Loucy (cell line): Measurements from ENCODE around the gene EEF1AKMT1.

Experiments used
- CTCF ChIP-seq: fragments of 200-600 bp; sonication (generic); conservative IDR thresholded peaks from 2 replicates; pipeline ENCODE4 v1.5.1; 2014; ENCODE audit warnings: mild to moderate bottlenecking, antibody characterized with exemption, low read length
- EZH2phosphoT487 ChIP-seq: fragments of 200-600 bp; IDR thresholded peaks from 2 replicates; pipeline ENCODE4 v1.6.1; 2018; ENCODE audit warnings: antibody characterized with exemption, mild to moderate bottlenecking, moderate library complexity, borderline replicate concordance

- no peak for TF ChIP-seq CTCF
- no peak for TF ChIP-seq EZH2phosphoT487
Observed at GRCh38 chr13:20708216-20708615, 65.5 kb downstream of the EEF1AKMT1 start.
